Natural killer cell treated with Interleukin-12 subunit alpha and Interleukin-12 subunit beta and Interleukin-15 and Interleukin-18, amount 100 ng/mL, for 72 hours (primary cell): ENCODE measurements around the gene PXYLP1. TPM values are rescaled to one million over a fixed set of nuclear protein-coding genes. Genes with fewer than 3 reads are reported as not detected.
A peak's percentile ranks its signal among the peaks of the same experiment; 100 is the strongest.

ENCODE experiments used
- ATAC-seq, 2 donors: fragments of 150-1000 bp; cut with Tn5 transposase in 1 of 2; sonication (Bioruptor Pico), chemical (Tn5 transposase) in 1 of 2; 2 replicates each; pipeline ENCODE4 v1.10.0; 2021
- DNase-seq: peaks from one replicate; pipeline ENCODE4 v3.0.0; 2022; ENCODE audit warnings: low spot score
- H3K27ac Mint-ChIP-seq, 2 donors: 1 replicate in 1 of 2; 2 replicates in 1 of 2; pipeline ENCODE4 v1.8.0; 2022; ENCODE audit warnings: mixed read lengths in 2 of 2, mild to moderate bottlenecking in 1 of 2, moderate library complexity in 1 of 2
- H3K27me3 Mint-ChIP-seq, 2 donors: 1 replicate in 1 of 2; 2 replicates in 1 of 2; pipeline ENCODE4 v1.8.0; 2022; ENCODE audit warnings: mixed read lengths in 2 of 2
- H3K36me3 Mint-ChIP-seq: one replicate; pipeline ENCODE4 v1.8.0; 2022; ENCODE audit warnings: mixed read lengths
- H3K4me1 Mint-ChIP-seq, 2 donors: 1 replicate in 1 of 2; 2 replicates in 1 of 2; pipeline ENCODE4 v1.8.0; 2022; ENCODE audit warnings: low read depth in 2 of 2, mixed read lengths in 2 of 2, mild to moderate bottlenecking in 1 of 2
- H3K4me3 Mint-ChIP-seq: one replicate; pipeline ENCODE4 v1.8.0; 2022; ENCODE audit warnings: mixed read lengths
- H3K9me3 Mint-ChIP-seq: 2 replicates; pipeline ENCODE4 v1.8.0; 2022; ENCODE audit warnings: mixed read lengths
- total RNA-seq, 2 donors: library from RNA; stranded (reverse); gene quantifications; one replicate each; pipeline ENCODE4 v1.2.3, GENCODE V29; 2022

The PXYLP1 gene
- total RNA-seq, 2 donors from 2014 or later, result 6.3 to 15.2 TPM

- peaks cover 0 to 9% of the 10 kb centered on the region in 2 donors for H3K4me1 Mint-ChIP-seq
- H3K27me3 Mint-ChIP-seq, result no peaks in the 10 kb centered on the region
- DNase-seq, result no peak
- H3K27ac Mint-ChIP-seq, result no peak overlapping the region
- H3K9me3 Mint-ChIP-seq, result no peaks in the 10 kb centered on the region
- no peaks in the 10 kb centered on the region for H3K36me3 Mint-ChIP-seq
- no peak overlapping the region for H3K4me3 Mint-ChIP-seq
- no peak for ATAC-seq
Measured at GRCh38 chr3:141246958-141247301, 15.3 kb downstream of the PXYLP1 start.

DNA sequence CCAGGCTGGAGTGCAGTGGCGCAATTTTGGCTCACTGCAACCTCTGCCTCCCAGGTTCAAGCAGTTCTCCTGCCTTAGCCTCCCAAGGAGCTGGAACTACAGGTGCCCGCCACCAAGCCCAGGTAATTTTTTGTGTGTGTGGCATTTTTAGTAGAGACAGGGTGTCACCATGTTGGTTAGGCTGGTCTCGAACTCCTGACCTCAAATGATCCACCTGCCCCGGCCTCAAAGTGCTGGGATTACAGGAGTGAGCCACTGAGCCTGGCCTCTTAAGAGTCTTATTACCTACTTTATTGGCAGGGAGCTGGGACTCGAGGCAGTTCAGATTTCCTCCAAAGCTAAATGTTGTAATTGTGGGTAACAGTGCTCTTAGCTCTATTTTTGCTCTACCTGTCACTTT lies 16.4 kb downstream of the PXYLP1 start:
- no peaks in the 10 kb centered on the region for H3K9me3 Mint-ChIP-seq
- H3K27me3 Mint-ChIP-seq, result no peaks in the 10 kb centered on the region
- peaks cover 0 to 9% of the 10 kb centered on the region in 2 donors for H3K4me1 Mint-ChIP-seq
- no peak overlapping the region for H3K4me3 Mint-ChIP-seq
- ATAC-seq (no peak), DNase-seq (no peak)
- no peak overlapping the region for H3K27ac Mint-ChIP-seq
- no peaks in the 10 kb centered on the region for H3K36me3 Mint-ChIP-seq

GRCh38 chr3:141249041-141249440 lies 17.4 kb downstream of the PXYLP1 start:
- no peaks in the 10 kb centered on the region for H3K36me3 Mint-ChIP-seq
- no peak for DNase-seq
- H3K4me1 Mint-ChIP-seq, result peaks cover 0 to 9% of the 10 kb centered on the region in 2 donors
- H3K9me3 Mint-ChIP-seq, result no peaks in the 10 kb centered on the region
- no peak for ATAC-seq
- H3K4me3 Mint-ChIP-seq, result no peak overlapping the region
- H3K27me3 Mint-ChIP-seq, result no peaks in the 10 kb centered on the region
- H3K27ac Mint-ChIP-seq, result no peak overlapping the region

- ATAC-seq (no peak), DNase-seq (no peak)
- Mint-ChIP-seq H3K9me3 (no peaks in the 10 kb centered on the region), H3K27ac (no peak overlapping the region), H3K4me3 (no peak overlapping the region), H3K4me1 (peaks cover 4 to 9% of the 10 kb centered on the region in 2 donors), H3K36me3 (no peaks in the 10 kb centered on the region), H3K27me3 (no peaks in the 10 kb centered on the region)
Measured at GRCh38 chr3:141250342-141250741, 18.7 kb downstream of the PXYLP1 start.

- Mint-ChIP-seq H3K4me3 (no peak overlapping the region), H3K36me3 (no peaks in the 10 kb centered on the region)
- no peak for ATAC-seq
Measured at GRCh38 chr3:141250828-141251227, 19.2 kb downstream of the PXYLP1 start.

GRCh38 chr3:141253326-141253725 lies 21.7 kb downstream of the PXYLP1 start:
- Mint-ChIP-seq H3K27ac (no peak overlapping the region), H3K4me3 (no peak overlapping the region), H3K9me3 (no peaks in the 10 kb centered on the region)

More at GRCh38 chr3:141250828-141251227, 19.2 kb downstream of the PXYLP1 start:
- no peaks in the 10 kb centered on the region for H3K27me3 Mint-ChIP-seq
- H3K9me3 Mint-ChIP-seq, result no peaks in the 10 kb centered on the region
- DNase-seq, result no peak
- peaks cover 5 to 9% of the 10 kb centered on the region in 2 donors for H3K4me1 Mint-ChIP-seq
- no peak overlapping the region for H3K27ac Mint-ChIP-seq

GRCh38 chr3:141253811-141254210 lies 22.2 kb downstream of the PXYLP1 start:
- H3K4me1 Mint-ChIP-seq, result peaks cover 9 to 11% of the 10 kb centered on the region in 2 donors
- H3K27me3 Mint-ChIP-seq, result no peaks in the 10 kb centered on the region
- no peak overlapping the region for H3K27ac Mint-ChIP-seq
- H3K4me3 Mint-ChIP-seq, result no peak overlapping the region
- ATAC-seq, result no peak
- no peak for DNase-seq
- no peaks in the 10 kb centered on the region for H3K36me3 Mint-ChIP-seq
- no peaks in the 10 kb centered on the region for H3K9me3 Mint-ChIP-seq

More at GRCh38 chr3:141253326-141253725, 21.7 kb downstream of the PXYLP1 start:
- no peaks in the 10 kb centered on the region for H3K36me3 Mint-ChIP-seq
- H3K4me1 Mint-ChIP-seq, result peaks cover 9 to 11% of the 10 kb centered on the region in 2 donors
- no peaks in the 10 kb centered on the region for H3K27me3 Mint-ChIP-seq
- ATAC-seq (no peak), DNase-seq (no peak)

- Mint-ChIP-seq H3K36me3 (no peaks in the 10 kb centered on the region), H3K9me3 (no peaks in the 10 kb centered on the region), H3K27me3 (no peaks in the 10 kb centered on the region), H3K27ac (peak overlapping the region in 1 of 2 donors; percentile 6), H3K4me3 (no peak overlapping the region), H3K4me1 (peaks cover 9 to 11% of the 10 kb centered on the region in 2 donors)
- ATAC-seq (no peak), DNase-seq (no peak)
Measured at GRCh38 chr3:141255137-141255845, 23.7 kb downstream of the PXYLP1 start.

DNA sequence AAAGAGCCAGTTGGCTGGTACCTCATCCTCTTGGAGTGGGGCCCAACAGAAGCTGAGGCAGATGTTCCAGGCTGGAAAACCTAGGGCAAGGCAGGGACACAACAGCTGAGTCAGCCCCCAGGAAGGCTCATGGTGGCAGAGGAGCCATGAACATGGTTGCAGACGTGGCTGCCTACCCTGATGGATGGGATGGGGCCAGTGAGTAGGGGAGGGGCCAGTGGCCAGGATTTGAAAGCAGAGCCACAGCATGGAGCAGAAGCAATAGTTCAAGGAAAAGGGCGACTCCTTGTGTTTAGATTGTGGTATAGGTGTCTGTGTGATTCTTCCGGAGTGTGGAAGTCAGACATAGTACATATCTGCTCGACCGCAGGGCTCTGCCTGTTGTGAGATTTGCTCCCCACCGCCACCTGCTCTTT lies 24.2 kb downstream of the PXYLP1 start:
- Mint-ChIP-seq H3K27ac (no peak overlapping the region), H3K27me3 (no peaks in the 10 kb centered on the region), H3K9me3 (no peaks in the 10 kb centered on the region), H3K36me3 (no peaks in the 10 kb centered on the region), H3K4me3 (no peak overlapping the region), H3K4me1 (peaks cover 10 to 13% of the 10 kb centered on the region in 2 donors)
- ATAC-seq (peak in 1 of 2 donors; percentile 79), DNase-seq (no peak)

DNA sequence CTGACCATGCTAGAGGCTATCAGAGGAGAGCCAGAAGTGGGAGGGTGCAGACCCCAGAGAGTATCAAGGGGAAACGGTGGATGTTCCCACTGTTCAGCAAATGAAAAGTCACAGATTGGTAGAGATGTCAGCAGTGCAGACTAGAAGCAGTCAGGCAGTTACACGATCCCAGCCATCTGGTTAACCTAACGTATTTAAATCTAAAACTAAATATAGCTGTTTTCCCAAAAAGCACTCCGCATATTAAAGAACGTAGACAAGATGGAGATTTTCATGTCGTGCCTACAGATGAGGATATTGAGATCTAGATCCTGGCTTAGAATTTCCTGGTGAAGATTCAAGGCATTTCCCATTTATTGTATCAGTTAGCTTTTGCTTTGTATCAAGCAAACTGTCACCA lies 25.2 kb downstream of the PXYLP1 start:
- Mint-ChIP-seq H3K27me3 (no peaks in the 10 kb centered on the region), H3K27ac (no peak overlapping the region), H3K36me3 (no peaks in the 10 kb centered on the region)

GRCh38 chr3:141257961-141258360 lies 26.3 kb downstream of the PXYLP1 start:
- Mint-ChIP-seq H3K27ac (no peak overlapping the region), H3K9me3 (no peaks in the 10 kb centered on the region), H3K4me1 (peaks cover 19 to 21% of the 10 kb centered on the region in 2 donors), H3K4me3 (no peak overlapping the region), H3K36me3 (no peaks in the 10 kb centered on the region), H3K27me3 (no peaks in the 10 kb centered on the region)
- no peak for ATAC-seq
- no peak for DNase-seq

More for the DNA sequence above, 25.2 kb downstream of the PXYLP1 start:
- peaks cover 19% of the 10 kb centered on the region in 2 donors for H3K4me1 Mint-ChIP-seq
- no peaks in the 10 kb centered on the region for H3K9me3 Mint-ChIP-seq
- DNase-seq, result no peak
- no peak for ATAC-seq
- H3K4me3 Mint-ChIP-seq, result no peak overlapping the region

- no peaks in the 10 kb centered on the region for H3K9me3 Mint-ChIP-seq
Measured at GRCh38 chr3:141258973-141259372, 27.3 kb downstream of the PXYLP1 start.

GRCh38 chr3:141259821-141260629 lies 28.4 kb downstream of the PXYLP1 start:
- no peak overlapping the region for H3K27ac Mint-ChIP-seq
- ATAC-seq (no peak), DNase-seq (no peak)
- H3K4me1 Mint-ChIP-seq, result peaks cover 19 to 20% of the 10 kb centered on the region in 2 donors
- H3K9me3 Mint-ChIP-seq, result no peaks in the 10 kb centered on the region
- H3K4me3 Mint-ChIP-seq, result no peak overlapping the region
- no peaks in the 10 kb centered on the region for H3K36me3 Mint-ChIP-seq
- H3K27me3 Mint-ChIP-seq, result no peaks in the 10 kb centered on the region

More at GRCh38 chr3:141258973-141259372, 27.3 kb downstream of the PXYLP1 start:
- DNase-seq, result no peak
- Mint-ChIP-seq H3K27me3 (no peaks in the 10 kb centered on the region), H3K4me1 (peaks cover 19 to 21% of the 10 kb centered on the region in 2 donors), H3K36me3 (no peaks in the 10 kb centered on the region), H3K27ac (no peak overlapping the region), H3K4me3 (no peak overlapping the region)
- no peak for ATAC-seq

GRCh38 chr3:141260630-141260927 lies 29.0 kb downstream of the PXYLP1 start:
- Mint-ChIP-seq H3K36me3 (no peaks in the 10 kb centered on the region), H3K27ac (peak overlapping the region in 1 of 2 donors; percentile 77), H3K4me3 (no peak overlapping the region), H3K9me3 (no peaks in the 10 kb centered on the region), H3K27me3 (no peaks in the 10 kb centered on the region), H3K4me1 (peaks cover 15 to 22% of the 10 kb centered on the region in 2 donors)
- DNase-seq (no peak), ATAC-seq (no peak)
